Smooth muscle cell (in vitro differentiated cells): Measurements from ENCODE around the gene RABEP2. TPM values are rescaled to one million over a fixed set of nuclear protein-coding genes. Genes with fewer than 3 reads are reported as not detected.

Experiments
- DNase-seq: peaks from one replicate; lab custom pipeline; 2025; ENCODE audit not compliant: unreplicated experiment; lab: John Stamatoyannopoulos, UW
- H2AFZ ChIP-seq: fragments of 200-600 bp; sonication (generic); 2 replicates; pipeline ENCODE4 v1.6.0; 2016; ENCODE audit warnings: antibody characterized with exemption, low read depth, mild to moderate bottlenecking
- H3F3A ChIP-seq: fragments of 200-600 bp; sonication (generic); 2 replicates; pipeline ENCODE4 v1.6.0; 2017; ENCODE audit warnings: antibody characterized with exemption, low read depth
- H3K27ac ChIP-seq: fragments of 200-600 bp; sonication (generic); 2 replicates; pipeline ENCODE4 v1.5.1; 2016; ENCODE audit warnings: low read depth, mild to moderate bottlenecking
- H3K27me3 ChIP-seq: fragments of 200-600 bp; sonication (generic); 2 replicates; pipeline ENCODE4 v1.6.1; 2016; ENCODE audit warnings: low read depth, mild to moderate bottlenecking
- H3K36me3 ChIP-seq: fragments of 200-600 bp; sonication (generic); 2 replicates; pipeline ENCODE4 v1.5.1; 2016; ENCODE audit warnings: low read depth
- H3K4me1 ChIP-seq: fragments of 200-600 bp; sonication (generic); 2 replicates; pipeline ENCODE4 v1.5.1; 2016; ENCODE audit warnings: low read depth
- H3K4me2 ChIP-seq: fragments of 200-600 bp; sonication (generic); 2 replicates; pipeline ENCODE4 v1.6.0; 2016; ENCODE audit warnings: mild to moderate bottlenecking
- H3K4me3 ChIP-seq: fragments of 200-600 bp; sonication (generic); 2 replicates; pipeline ENCODE4 v1.5.1; 2016; ENCODE audit warnings: mild to moderate bottlenecking
- H3K79me2 ChIP-seq: fragments of 200-600 bp; sonication (generic); 2 replicates; pipeline ENCODE4 v1.6.0; 2016; ENCODE audit warnings: low read depth, mild to moderate bottlenecking
- H3K9ac ChIP-seq: fragments of 200-600 bp; sonication (generic); 2 replicates; pipeline ENCODE4 v1.6.0; 2016; ENCODE audit warnings: low read depth
- H3K9me3 ChIP-seq: fragments of 200-600 bp; sonication (generic); replicated peaks from 2 replicates; pipeline ENCODE4 v1.5.1; 2016; ENCODE audit warnings: low read depth
- H4K20me1 ChIP-seq: fragments of 200-600 bp; sonication (generic); 2 replicates; pipeline ENCODE4 v1.6.0; 2016; ENCODE audit warnings: low read depth
- WGBS: methylation state at CpG from one replicate; pipeline ENCODE4 v1.1.7; 2016; ENCODE audit warnings: low lambda C conversion rate; 5-methylcytosine and 5-hydroxymethylcytosine counted together
- polyA plus RNA-seq: library from polyadenylated mRNA; unstranded; fragments of >200 nt; fragmentation: Nextera tagmentation; extraction: Ambion mirVana; gene quantifications from 2 replicates; pipeline ENCODE4 v1.2.1, GENCODE V29; 2016
- total RNA-seq: library from RNA; depleted of rRNA; stranded (reverse); fragments of >200 nt; gene quantifications from 2 replicates; pipeline ENCODE4 v1.2.3, GENCODE V29; 2014
- TF ChIP-seq, protein P1 (sequence below): fragments of 200-600 bp; sonication (generic); IDR thresholded peaks from 2 replicates; pipeline ENCODE4 v1.5.1; 2017; ENCODE audit warnings: borderline replicate concordance, mild to moderate bottlenecking, antibody characterized with exemption; ENCODE audit not compliant: insufficient read depth, poor library complexity, severe bottlenecking

RABEP2 gene
- total and polyA plus RNA-seq, 2 experiments from 2014 or later, result 14.7 to 16.6 TPM

DNA sequence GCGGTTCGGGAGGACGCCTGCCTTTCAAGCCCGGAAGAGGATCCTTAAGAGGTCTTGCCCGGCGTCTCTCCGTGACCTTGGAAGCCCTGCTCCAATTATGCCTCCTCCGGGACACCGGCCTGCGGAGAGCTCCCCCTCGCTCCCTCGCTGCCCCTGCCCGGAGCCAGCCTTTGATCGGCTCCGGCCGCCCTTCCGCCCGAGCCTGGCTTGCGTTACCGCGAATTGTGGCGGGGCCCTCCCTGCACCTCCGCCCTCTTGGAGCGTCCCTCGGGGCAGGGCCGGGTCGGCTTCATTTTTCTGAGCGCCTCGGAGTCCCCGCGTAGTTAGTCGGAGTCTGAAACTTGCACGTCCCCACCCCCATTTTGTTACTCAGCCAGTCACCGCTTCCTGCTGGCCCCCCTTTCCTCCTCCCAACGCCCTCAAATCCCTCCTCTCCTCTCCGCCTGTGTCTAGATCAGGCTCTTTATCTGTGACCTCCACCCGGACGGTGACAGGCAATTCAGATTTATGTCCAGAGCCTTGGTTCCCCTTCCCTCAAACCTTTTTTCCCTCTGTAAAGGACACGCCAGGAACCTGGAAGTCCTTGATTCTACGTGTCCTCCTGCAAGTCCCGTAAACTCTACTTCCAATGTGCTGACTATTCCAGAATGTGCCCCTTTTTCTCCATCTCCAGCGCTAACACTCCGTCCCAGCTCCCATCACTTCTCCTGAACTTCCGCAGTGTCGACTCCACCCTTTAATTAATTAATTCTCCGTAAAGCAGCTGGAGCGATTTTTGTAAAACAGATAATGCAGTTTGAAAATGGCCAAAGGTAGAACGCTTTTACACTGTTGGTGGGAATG is 569 bp upstream of the RABEP2 start:
- Histone ChIP-seq H3K27me3 (no peaks in the 10 kb centered on the region), H3K4me3 (peak overlapping the region; percentile 95), H3K4me1 (peaks cover 4% of the 10 kb centered on the region), H2AFZ (peak overlapping the region; percentile 81), H3K4me2 (peak overlapping the region; percentile 85), H3K36me3 (no peaks in the 10 kb centered on the region), H3K9ac (peak overlapping the region; percentile 78), H3K27ac (peak overlapping the region; percentile 82), H3F3A (peaks cover 2% of the 10 kb centered on the region), H4K20me1 (no peaks in the 10 kb centered on the region), H3K79me2 (no peaks in the 10 kb centered on the region), H3K9me3 (no peaks in the 10 kb centered on the region)
- DNase-seq, result peak; percentile 92
- TF ChIP-seq, protein P1, sequence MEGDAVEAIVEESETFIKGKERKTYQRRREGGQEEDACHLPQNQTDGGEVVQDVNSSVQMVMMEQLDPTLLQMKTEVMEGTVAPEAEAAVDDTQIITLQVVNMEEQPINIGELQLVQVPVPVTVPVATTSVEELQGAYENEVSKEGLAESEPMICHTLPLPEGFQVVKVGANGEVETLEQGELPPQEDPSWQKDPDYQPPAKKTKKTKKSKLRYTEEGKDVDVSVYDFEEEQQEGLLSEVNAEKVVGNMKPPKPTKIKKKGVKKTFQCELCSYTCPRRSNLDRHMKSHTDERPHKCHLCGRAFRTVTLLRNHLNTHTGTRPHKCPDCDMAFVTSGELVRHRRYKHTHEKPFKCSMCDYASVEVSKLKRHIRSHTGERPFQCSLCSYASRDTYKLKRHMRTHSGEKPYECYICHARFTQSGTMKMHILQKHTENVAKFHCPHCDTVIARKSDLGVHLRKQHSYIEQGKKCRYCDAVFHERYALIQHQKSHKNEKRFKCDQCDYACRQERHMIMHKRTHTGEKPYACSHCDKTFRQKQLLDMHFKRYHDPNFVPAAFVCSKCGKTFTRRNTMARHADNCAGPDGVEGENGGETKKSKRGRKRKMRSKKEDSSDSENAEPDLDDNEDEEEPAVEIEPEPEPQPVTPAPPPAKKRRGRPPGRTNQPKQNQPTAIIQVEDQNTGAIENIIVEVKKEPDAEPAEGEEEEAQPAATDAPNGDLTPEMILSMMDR, result no peak
- 4% methylated on average over 40 of the region's 48 CpGs for WGBS

DNA sequence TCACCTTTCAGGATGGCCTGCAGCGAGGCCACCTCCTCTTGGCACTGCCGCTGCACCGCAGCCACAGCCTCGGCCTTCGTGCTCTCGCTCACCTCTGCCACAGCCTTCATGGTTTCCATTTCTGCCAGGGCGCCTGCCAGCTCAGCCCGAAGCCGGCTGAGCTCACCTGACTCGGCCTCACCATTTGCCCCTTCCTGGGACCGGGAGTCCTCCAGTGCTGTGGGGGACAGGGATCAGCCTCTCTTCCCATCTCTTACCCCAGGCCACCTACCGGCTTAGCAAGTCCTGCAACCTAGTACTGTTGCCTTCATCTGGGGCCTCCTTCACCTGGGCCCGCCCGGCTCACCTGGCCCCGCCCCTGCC is 658 bp downstream of the RABEP2 start:
- peak overlapping the region; percentile 95 for H3K4me3 ChIP-seq
- WGBS, result 17% methylated on average over 10 of the region's 15 CpGs
- H3K4me1 ChIP-seq, result peaks cover 4% of the 10 kb centered on the region
- no peak for DNase-seq
- H3K27me3 ChIP-seq, result no peaks in the 10 kb centered on the region
- no peak overlapping the region for H3K27ac ChIP-seq
- peaks cover 2% of the 10 kb centered on the region for H3F3A ChIP-seq
- no peaks in the 10 kb centered on the region for H4K20me1 ChIP-seq
- H3K79me2 ChIP-seq, result no peaks in the 10 kb centered on the region
- H2AFZ ChIP-seq, result peak overlapping the region; percentile 67
- H3K36me3 ChIP-seq, result no peaks in the 10 kb centered on the region
- no peaks in the 10 kb centered on the region for H3K9me3 ChIP-seq
- TF ChIP-seq, protein P1, result no peak
- H3K9ac ChIP-seq, result no peak overlapping the region
- H3K4me2 ChIP-seq, result peak overlapping the region; percentile 85

DNA sequence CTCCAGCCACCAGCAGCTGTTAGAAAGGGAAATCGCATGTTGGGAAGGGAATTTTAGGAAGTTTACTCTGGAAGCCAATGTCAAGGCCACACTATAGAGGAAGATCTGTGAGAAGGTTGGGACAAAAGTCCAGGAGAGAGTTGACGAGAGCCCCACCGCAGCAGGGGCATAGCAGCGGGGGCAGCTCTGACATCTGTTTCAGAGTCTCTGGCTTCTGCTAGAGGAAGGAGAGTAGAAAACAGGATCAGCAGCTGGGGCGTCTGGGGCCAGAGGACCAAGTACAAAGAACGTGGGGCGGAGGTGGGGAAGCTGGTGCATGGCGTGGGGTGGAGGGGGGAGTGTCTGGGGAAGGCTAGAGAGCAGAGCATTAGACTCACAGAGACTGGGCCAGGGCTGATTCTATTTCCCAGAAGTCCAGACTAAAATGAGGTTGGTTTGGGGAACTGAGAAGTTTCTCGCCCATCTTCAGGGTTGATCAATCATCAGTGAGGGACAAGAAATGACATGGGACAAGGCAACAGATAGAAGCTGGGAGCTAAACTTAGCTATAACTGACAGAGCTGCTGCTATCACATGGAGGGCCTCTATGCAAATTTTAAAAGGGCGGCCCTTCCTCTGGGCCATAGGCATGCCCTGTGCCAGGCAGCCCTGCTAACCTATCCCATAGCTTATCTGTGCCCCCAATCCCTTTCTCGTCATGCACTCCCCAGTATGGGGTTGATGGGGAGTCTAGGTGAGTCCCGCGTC is 1.2 kb downstream of the RABEP2 start:
- 67% methylated on average over 12 of the region's 13 CpGs for WGBS
- Histone ChIP-seq H3K27me3 (no peaks in the 10 kb centered on the region), H4K20me1 (no peaks in the 10 kb centered on the region), H3K79me2 (no peaks in the 10 kb centered on the region), H3K9ac (no peak overlapping the region), H3F3A (peaks cover 2% of the 10 kb centered on the region), H3K4me1 (peaks cover 4% of the 10 kb centered on the region), H2AFZ (peak overlapping the region; percentile 67), H3K36me3 (no peaks in the 10 kb centered on the region), H3K4me3 (peak overlapping the region; percentile 95), H3K27ac (no peak overlapping the region), H3K9me3 (no peaks in the 10 kb centered on the region), H3K4me2 (peak overlapping the region; percentile 85)
- no peak for DNase-seq
- TF ChIP-seq, protein P1, result no peak
